Rectal smooth muscle tissue (tissue), 1 donor: ENCODE measurements around the gene ICA1L.
"Not testable (repeated sequence)": the region's sequence is repeated elsewhere in the genome, so short reads cannot be mapped to it uniquely, and the experiment has no call there.

Experiments used
- H3K27ac ChIP-seq: one replicate; pipeline ENCODE4 v1.7.0; 2013; ENCODE audit warnings: low read depth, low read length, inconsistent platforms
- H3K27me3 ChIP-seq: one replicate; pipeline ENCODE4 v1.7.0; 2013; ENCODE audit warnings: low read length; ENCODE audit not compliant: control insufficient read depth, insufficient read depth
- H3K36me3 ChIP-seq: one replicate; pipeline ENCODE4 v1.7.0; 2013; ENCODE audit warnings: low read length; ENCODE audit not compliant: control insufficient read depth, insufficient read depth
- H3K4me1 ChIP-seq: one replicate; pipeline ENCODE4 v1.7.0; 2013; ENCODE audit warnings: low read length; ENCODE audit not compliant: control insufficient read depth, insufficient read depth
- H3K4me3 ChIP-seq: one replicate; pipeline ENCODE4 v1.7.0; 2013; ENCODE audit warnings: low read length
- H3K9ac ChIP-seq: one replicate; pipeline ENCODE4 v1.7.0; 2013; ENCODE audit warnings: low read length

ICA1L gene

GRCh38 chr2:202807431-202808138 lies 64.0 kb downstream of the ICA1L start:
- H3K27me3 ChIP-seq, H3K4me1 ChIP-seq, H3K4me3 ChIP-seq, H3K36me3 ChIP-seq, H3K9ac ChIP-seq: not testable (repeated sequence)
- peak overlapping the region; percentile 64 for H3K27ac ChIP-seq

GRCh38 chr2:202805911-202806310 lies 65.7 kb downstream of the ICA1L start:
- H3K4me3 ChIP-seq, H3K9ac ChIP-seq, H3K4me1 ChIP-seq, H3K36me3 ChIP-seq, H3K27ac ChIP-seq, H3K27me3 ChIP-seq: not testable (repeated sequence)

GRCh38 chr2:202797944-202798343 lies 73.6 kb downstream of the ICA1L start:
- H3K27me3 ChIP-seq, result no peaks in the 10 kb centered on the region
- no peak overlapping the region for H3K27ac ChIP-seq
- no peak overlapping the region for H3K4me3 ChIP-seq
- H3K4me1 ChIP-seq, result no peaks in the 10 kb centered on the region
- no peak overlapping the region for H3K9ac ChIP-seq
- H3K36me3 ChIP-seq, result no peaks in the 10 kb centered on the region

- Histone ChIP-seq H3K9ac (no peak overlapping the region), H3K27ac (no peak overlapping the region), H3K27me3 (no peaks in the 10 kb centered on the region), H3K4me1 (no peaks in the 10 kb centered on the region), H3K36me3 (no peaks in the 10 kb centered on the region), H3K4me3 (no peak overlapping the region)
Observed at GRCh38 chr2:202790676-202791075, 80.9 kb downstream of the ICA1L start.

GRCh38 chr2:202786842-202787241 lies 84.7 kb downstream of the ICA1L start:
- Histone ChIP-seq H3K36me3 (no peaks in the 10 kb centered on the region), H3K27ac (no peak overlapping the region), H3K9ac (no peak overlapping the region), H3K4me3 (no peak overlapping the region), H3K4me1 (no peaks in the 10 kb centered on the region), H3K27me3 (no peaks in the 10 kb centered on the region)

- no peaks in the 10 kb centered on the region for H3K4me1 ChIP-seq
- no peak overlapping the region for H3K27ac ChIP-seq
- no peaks in the 10 kb centered on the region for H3K27me3 ChIP-seq
- no peak overlapping the region for H3K4me3 ChIP-seq
- no peak overlapping the region for H3K9ac ChIP-seq
- no peaks in the 10 kb centered on the region for H3K36me3 ChIP-seq
Observed at GRCh38 chr2:202782940-202783558, 88.5 kb downstream of the ICA1L start.

- no peaks in the 10 kb centered on the region for H3K27me3 ChIP-seq
- H3K4me1 ChIP-seq, result no peaks in the 10 kb centered on the region
- H3K9ac ChIP-seq, result no peak overlapping the region
- no peak overlapping the region for H3K4me3 ChIP-seq
- no peaks in the 10 kb centered on the region for H3K36me3 ChIP-seq
- no peak overlapping the region for H3K27ac ChIP-seq
Observed at GRCh38 chr2:202780514-202781021, 91.0 kb downstream of the ICA1L start.

- H3K36me3 ChIP-seq, result no peaks in the 10 kb centered on the region
- no peak overlapping the region for H3K27ac ChIP-seq
- no peak overlapping the region for H3K9ac ChIP-seq
- H3K4me3 ChIP-seq, result no peak overlapping the region
- H3K27me3 ChIP-seq, result no peaks in the 10 kb centered on the region
- H3K4me1 ChIP-seq, result no peaks in the 10 kb centered on the region
Observed at GRCh38 chr2:202778217-202778616, 93.3 kb downstream of the ICA1L start.

- Histone ChIP-seq H3K27ac (no peak overlapping the region), H3K27me3 (no peaks in the 10 kb centered on the region), H3K4me1 (no peaks in the 10 kb centered on the region), H3K36me3 (no peaks in the 10 kb centered on the region), H3K9ac (no peak overlapping the region), H3K4me3 (no peak overlapping the region)
Observed at GRCh38 chr2:202774104-202774503, 97.5 kb downstream of the ICA1L start.

- Histone ChIP-seq H3K36me3 (no peaks in the 10 kb centered on the region), H3K27ac (no peak overlapping the region), H3K4me1 (no peaks in the 10 kb centered on the region), H3K9ac (no peak overlapping the region), H3K27me3 (no peaks in the 10 kb centered on the region), H3K4me3 (no peak overlapping the region)
Observed at GRCh38 chr2:202773301-202773973, 98.1 kb downstream of the ICA1L start.

GRCh38 chr2:202771741-202772460 lies 99.7 kb downstream of the ICA1L start:
- Histone ChIP-seq H3K27me3 (no peaks in the 10 kb centered on the region), H3K36me3 (no peaks in the 10 kb centered on the region), H3K4me1 (no peaks in the 10 kb centered on the region), H3K27ac (no peak overlapping the region), H3K4me3 (no peak overlapping the region), H3K9ac (no peak overlapping the region)

- H3K9ac ChIP-seq, result no peak overlapping the region
- H3K27me3 ChIP-seq, result no peaks in the 10 kb centered on the region
- H3K27ac ChIP-seq, result no peak overlapping the region
- no peaks in the 10 kb centered on the region for H3K4me1 ChIP-seq
- H3K36me3 ChIP-seq, result no peaks in the 10 kb centered on the region
- no peak overlapping the region for H3K4me3 ChIP-seq
Observed at GRCh38 chr2:202771336-202771735, 100.2 kb downstream of the ICA1L start.
